K562 (cell line): ENCODE data around the gene HSF4. TPM values are rescaled to one million over a fixed set of nuclear protein-coding genes. Genes with fewer than 3 reads are reported as not detected.

Source experiments
- DDX20 ChIP-seq: fragments of 450-650 bp; IDR thresholded peaks from 2 replicates; pipeline ENCODE4 v1.6.1; 2016; ENCODE audit warnings: missing genetic modification characterization, low read depth, mild to moderate bottlenecking, missing compliant biosample characterization, moderate library complexity
- E2F8 ChIP-seq: fragments of 450-650 bp; IDR thresholded peaks from 2 replicates; pipeline ENCODE4 v1.7.1; 2018; ENCODE audit warnings: mild to moderate bottlenecking, low read depth; ENCODE audit not compliant: partially characterized antibody
- ETS2 ChIP-seq: IDR thresholded peaks from 2 replicates; pipeline ENCODE4 v1.6.1; 2016; ENCODE audit warnings: borderline replicate concordance, missing genetic modification characterization, mild to moderate bottlenecking, moderate library complexity, missing compliant biosample characterization; ENCODE audit not compliant: poor library complexity, severe bottlenecking
- HNRNPL ChIP-seq: fragments of 200-400 bp; formaldehyde crosslinking; IDR thresholded peaks from 2 replicates; pipeline ENCODE4 v1.6.1; 2017; ENCODE audit warnings: low read depth, mild to moderate bottlenecking, low read length
- IRF2 ChIP-seq: sonication (generic); formaldehyde crosslinking; IDR thresholded peaks from 2 replicates; pipeline ENCODE4 v1.8.1; 2022; ENCODE audit warnings: mild to moderate bottlenecking, missing genetic modification reagents
- NFE2 ChIP-seq: IDR thresholded peaks from 2 replicates; pipeline ENCODE4 v1.6.1; 2014; ENCODE audit warnings: antibody characterized with exemption, low read depth
- NFRKB ChIP-seq: fragments of 450-650 bp; IDR thresholded peaks from 2 replicates; pipeline ENCODE4 v1.6.1; 2016; ENCODE audit warnings: low read depth
- PRDM10 ChIP-seq: fragments of 450-650 bp; IDR thresholded peaks from 2 replicates; pipeline ENCODE4 v1.6.1; 2018; ENCODE audit not compliant: partially characterized antibody
- STAT5A ChIP-seq: IDR thresholded peaks from 2 replicates; pipeline ENCODE4 v1.6.1; 2012; ENCODE audit warnings: low read length, inconsistent platforms, borderline replicate concordance
- TCF7L2 ChIP-seq: fragments of 150-350 bp; IDR thresholded peaks from 2 replicates; pipeline ENCODE4 v1.6.1; 2016; ENCODE audit warnings: low read depth, mild to moderate bottlenecking, low read length, moderate library complexity
- YBX1 ChIP-seq: fragments of 450-650 bp; IDR thresholded peaks from 2 replicates; pipeline ENCODE4 v1.7.1; 2016; ENCODE audit warnings: mild to moderate bottlenecking
- ZBTB43 ChIP-seq: sonication (generic); formaldehyde crosslinking; IDR thresholded peaks from 2 replicates; pipeline ENCODE4 v1.8.0; 2023; ENCODE audit warnings: mild to moderate bottlenecking, missing genetic modification reagents
- ZNF445 ChIP-seq: fragments of 250-450 bp; sonication (Bioruptor Pico); IDR thresholded peaks from 2 replicates; pipeline ENCODE4 v1.4.0; 2020; ENCODE audit warnings: low read depth, mild to moderate bottlenecking, moderate library complexity
- ZNF511 ChIP-seq: sonication (generic); formaldehyde crosslinking; IDR thresholded peaks from 2 replicates; pipeline ENCODE4 v1.8.0; 2022; ENCODE audit warnings: mild to moderate bottlenecking, missing genetic modification reagents
- ZNF584 ChIP-seq: fragments of 200-800 bp; sonication (Bioruptor generic); IDR thresholded peaks from 2 replicates; pipeline ENCODE4 v1.6.1; 2016; ENCODE audit warnings: low read depth, mild to moderate bottlenecking, missing genetic modification characterization, missing compliant biosample characterization
- ZNF740 ChIP-seq, 3 experiments: fragments of 200-800 bp in 1 of 3; sonication (Bioruptor generic) in 1 of 3; sonication (generic) in 1 of 3; formaldehyde crosslinking in 1 of 3; IDR thresholded peaks; 2 replicates each; pipeline versions ENCODE4 v1.6.1 to v1.8.0; 2016 to 2022; ENCODE audit warnings: mild to moderate bottlenecking in 2 of 3, missing compliant biosample characterization in 2 of 3, missing genetic modification characterization in 2 of 3, missing genetic modification reagents in 1 of 3
- polyA plus RNA-seq, 8 experiments: library from polyadenylated mRNA; depleted of rRNA in 4 of 8; stranded (reverse) in 5 of 8; unstranded in 3 of 8; fragments of >200 nt; fragmentation: Nextera tagmentation in 2 of 8; fragmentation: Illumina TruSeq in 1 of 8; extraction: Ambion mirVana in 2 of 8; extraction: Trizol in 1 of 8; gene quantifications; 2 replicates each; pipeline versions ENCODE4 v1.2.1 to v1.2.3, GENCODE V29; 2011 to 2014; ENCODE audit warnings: inconsistent platforms in 1 of 8, missing spikeins in 1 of 8
- total RNA-seq, 7 experiments: library from RNA; depleted of rRNA in 6 of 7; stranded (reverse); fragments of >200 nt in 6 of 7; fragmentation: Illumina TruSeq in 2 of 7; extraction: Trizol in 2 of 7; gene quantifications; 2 replicates each; pipeline versions ENCODE4 v1.2.1 to v1.2.3, GENCODE V29; 2011 to 2021; ENCODE audit warnings: low replicate concordance in 1 of 7

Gene HSF4
- total and polyA plus RNA-seq, 9 of the 15 experiments (the other 6 are each of a cell fraction or from before 2014, with no cell fraction given): 0.50 to 35.4 (median 8.8) TPM; not detected in 1

- TF ChIP-seq PRDM10: peak; percentile 55
- no peak for TF ChIP-seq STAT5A
- peak; percentile 4; the same call in 1 of the 2 replicates for TF ChIP-seq ZNF740 (CRISPR knock-in tag; IDR thresholded peaks at IDR 0.05)
- no peak for TF ChIP-seq ZNF740 (tag; IDR thresholded peaks at IDR 0.05)
- no peak for TF ChIP-seq ZNF445
- no peak for TF ChIP-seq HNRNPL
- TF ChIP-seq NFE2: no peak
- no peak for TF ChIP-seq E2F8
- no peak for TF ChIP-seq IRF2
- no peak for TF ChIP-seq DDX20 (tag)
- TF ChIP-seq YBX1: no peak
- no peak for TF ChIP-seq NFRKB
- TF ChIP-seq ZBTB43 (CRISPR knock-in tag): peak; percentile 12; the same call in 1 of the 2 replicates
- no peak for TF ChIP-seq ETS2
- TF ChIP-seq ZNF584 (CRISPR knock-in tag): no peak
- TF ChIP-seq TCF7L2: no peak
- TF ChIP-seq ZNF511: no peak
Measured at GRCh38 chr16:67185651-67186134, 21.1 kb downstream of the HSF4 start (continued).
